GM12873 (cell line): ENCODE results near the gene TEX44.

ENCODE experiments used
- CTCF ChIP-seq: IDR thresholded peaks from 2 replicates; pipeline ENCODE4 v1.5.1; 2012; ENCODE audit warnings: low read depth, mild to moderate bottlenecking, moderate library complexity, low read length, control low read depth; ENCODE audit not compliant: insufficient read depth; ENCODE audit errors: missing control alignments

The TEX44 gene

GRCh38 chr2:231604685-231605606, 12.3 kb downstream of the TEX44 start:
- TF ChIP-seq CTCF: no peak

- no peak for TF ChIP-seq CTCF
Observed at GRCh38 chr2:231605607-231606091, 13.0 kb downstream of the TEX44 start.

DNA sequence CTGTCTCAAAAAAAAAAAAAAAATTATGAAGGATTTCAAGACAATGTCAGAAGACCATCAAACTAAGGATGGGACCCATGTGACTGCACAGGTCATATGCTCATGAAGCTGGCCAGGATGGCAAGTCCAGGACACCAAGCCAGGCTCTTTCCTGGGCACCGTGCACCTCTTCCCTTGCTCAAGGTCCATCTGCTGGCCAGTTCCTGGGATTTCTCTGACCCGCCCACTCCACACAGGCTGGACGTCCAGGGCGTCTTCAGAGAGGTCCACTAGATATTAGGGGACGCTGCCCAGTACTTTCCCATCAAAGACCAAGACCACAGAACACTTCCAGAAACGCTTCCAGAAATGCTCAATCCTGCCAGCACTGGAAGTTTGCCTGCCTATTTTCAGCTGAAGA, 14.3 kb downstream of the TEX44 start:
- TF ChIP-seq CTCF: no peak

DNA sequence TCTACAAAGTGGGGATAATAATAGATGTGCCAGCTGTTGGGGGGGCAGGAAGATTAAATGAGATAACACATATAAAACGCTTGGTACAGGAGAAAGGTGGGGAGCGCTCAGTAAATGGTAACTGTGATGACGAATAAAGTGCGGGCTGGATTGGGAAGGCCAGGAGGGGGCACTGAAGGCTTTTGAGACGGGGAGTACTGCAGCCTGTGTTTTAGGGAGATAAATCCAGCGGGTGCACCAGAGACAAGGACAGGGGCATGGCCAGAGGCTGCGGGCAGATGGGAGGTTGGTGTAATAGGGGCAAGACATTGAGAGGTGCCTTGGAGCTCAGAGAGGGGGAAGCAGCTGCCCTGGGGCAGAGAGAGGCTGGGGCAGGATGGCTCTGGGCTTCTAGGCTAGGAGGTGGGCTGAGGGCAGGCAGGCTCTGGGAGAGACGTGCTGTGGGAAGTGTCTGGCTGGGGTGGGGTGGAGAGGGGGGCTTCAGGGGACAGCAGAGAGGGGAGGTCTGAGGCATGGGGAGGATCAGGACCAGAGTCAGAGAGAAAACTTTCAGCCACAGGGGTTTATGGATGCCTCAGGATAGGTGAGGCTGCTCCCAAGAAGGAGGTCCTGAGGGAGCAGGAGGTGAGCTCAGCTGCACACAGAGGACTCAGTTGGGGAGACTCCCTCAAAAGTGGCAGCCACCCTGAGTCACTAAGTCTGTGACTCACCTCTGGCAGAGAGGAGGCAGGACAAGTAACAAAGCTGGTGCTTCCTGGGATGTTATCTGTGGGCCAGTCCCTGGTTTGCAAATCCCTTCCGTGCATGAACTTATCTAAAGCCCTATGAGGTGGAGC, 18.8 kb downstream of the TEX44 start:
- peak; percentile 18 for TF ChIP-seq CTCF

GRCh38 chr2:231612109-231612455, 19.4 kb downstream of the TEX44 start:
- no peak for TF ChIP-seq CTCF

DNA sequence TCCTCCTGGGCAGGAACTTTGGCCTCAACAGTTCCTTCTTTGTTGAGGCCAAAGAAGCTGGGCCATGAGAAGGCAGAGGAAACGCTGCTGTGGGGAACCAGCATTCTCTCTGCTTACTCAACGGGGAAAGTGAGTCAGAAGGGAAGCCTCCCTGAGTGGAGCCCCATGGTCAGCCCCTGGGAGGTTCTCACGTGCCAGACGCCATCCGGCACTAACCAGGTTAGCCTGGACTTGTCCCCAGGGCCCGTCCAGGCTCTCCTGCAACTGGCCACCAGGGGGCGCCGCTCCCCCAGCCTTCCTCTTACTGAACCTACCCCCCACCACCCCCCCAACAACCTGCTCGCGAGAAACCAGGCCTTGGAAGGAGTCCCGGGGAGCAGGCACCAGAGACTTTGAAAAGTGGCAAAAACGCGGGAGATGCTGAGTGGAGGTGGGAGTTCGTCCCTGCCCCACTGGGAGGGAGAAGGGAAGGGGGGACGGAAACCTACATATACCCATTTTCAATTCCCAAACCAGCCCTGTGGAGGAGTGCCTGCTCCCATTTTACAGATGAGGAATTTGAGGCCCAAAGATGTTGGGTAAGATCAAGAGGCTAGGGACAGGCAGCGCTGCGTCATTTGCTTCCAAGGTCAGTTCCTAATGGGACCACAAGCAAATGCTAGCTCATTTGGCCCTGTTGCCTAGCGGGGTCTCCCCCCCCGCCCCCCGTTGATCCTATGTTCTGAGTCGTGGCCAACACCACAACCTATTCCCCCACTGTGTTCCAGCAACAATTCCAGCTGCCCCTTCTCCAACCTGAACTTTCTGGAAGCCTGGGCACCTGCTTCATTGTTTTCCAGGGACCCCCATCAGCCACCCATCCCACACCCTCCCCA, 20.0 kb downstream of the TEX44 start:
- TF ChIP-seq CTCF: peak; percentile 88

GRCh38 chr2:231613331-231613662, 20.6 kb downstream of the TEX44 start:
- TF ChIP-seq CTCF: no peak
